SK-N-SH (cell line): Measurements from ENCODE around the gene PHC2. TPM values are rescaled to one million over a fixed set of nuclear protein-coding genes. Genes with fewer than 3 reads are reported as not detected.
A peak's percentile ranks its signal among the peaks of the same experiment; 100 is the strongest.

Source experiments
- CTCF ChIA-PET: fragments of 300-600, 350-600 bp; formaldehyde crosslinking; extraction: SDS; loops from one replicate; lab custom pipeline; 2021; lab: Yijun Ruan, JAX
- POLR2A ChIA-PET: fragments of 350-600 bp; sonication (Branson Sonifier 250); formaldehyde crosslinking; extraction: SDS; loops from one replicate; lab custom pipeline; 2020; ENCODE audit warnings: antibody characterized with exemption, inconsistent platforms; lab: Yijun Ruan, JAX
- DNase-seq: peaks from one replicate; pipeline ENCODE4 v3.0.0; 2012
- H2AFZ ChIP-seq: fragments of 200-600 bp; sonication (generic); 2 replicates; pipeline ENCODE4 v1.8.1; 2016; ENCODE audit warnings: antibody characterized with exemption, mild to moderate bottlenecking, low read depth
- H3F3A ChIP-seq: fragments of 200-600 bp; sonication (generic); replicated peaks from 2 replicates; pipeline ENCODE3; 2016; ENCODE audit warnings: antibody characterized with exemption, mild to moderate bottlenecking; ENCODE audit not compliant: insufficient read depth
- H3K27ac ChIP-seq, 2 experiments: fragments of 200-500 bp in 1 of 2; fragments of 200-600 bp in 1 of 2; sonication (Bioruptor generic) in 1 of 2; sonication (generic), shearing (Covaris generic) in 1 of 2; 2 replicates each; pipeline versions ENCODE4 v1.5.1 to v1.6.1; 2014 to 2016; ENCODE audit warnings: low read depth in 2 of 2, inconsistent platforms in 1 of 2, low read length in 1 of 2, mild to moderate bottlenecking in 1 of 2, mixed read lengths in 1 of 2
- H3K27me3 ChIP-seq: fragments of 200-600 bp; sonication (generic), shearing (Covaris generic); 2 replicates; pipeline ENCODE4 v1.6.1; 2016; ENCODE audit warnings: mixed run types; ENCODE audit not compliant: insufficient read depth
- H3K36me3 ChIP-seq, 2 experiments: fragments of 200-500 bp in 1 of 2; fragments of 200-600 bp in 1 of 2; sonication (Bioruptor generic) in 1 of 2; sonication (generic) in 1 of 2; replicated peaks in 1 of 2; 2 replicates each; pipeline versions ENCODE3 to v1.5.1; 2014 to 2016; ENCODE audit warnings: low read length in 1 of 2, mild to moderate bottlenecking in 1 of 2; ENCODE audit not compliant: insufficient read depth in 2 of 2, control insufficient read depth in 1 of 2
- H3K4me1 ChIP-seq, 2 experiments: fragments of 200-500 bp in 1 of 2; fragments of 200-600 bp in 1 of 2; sonication (Bioruptor generic) in 1 of 2; sonication (generic), shearing (Covaris generic) in 1 of 2; 2 replicates each; pipeline versions ENCODE4 v1.5.1 to v1.6.1; 2014 to 2016; ENCODE audit warnings: low read depth in 1 of 2, low read length in 1 of 2, mixed run types in 1 of 2; ENCODE audit not compliant: insufficient read depth in 2 of 2, control insufficient read depth in 1 of 2
- H3K4me2 ChIP-seq: fragments of 200-600 bp; sonication (generic), shearing (Covaris generic); 2 replicates; pipeline ENCODE4 v1.6.1; 2017; ENCODE audit warnings: mixed run types
- H3K4me3 ChIP-seq, 2 experiments: fragments of 200-500 bp in 1 of 2; fragments of 200-600 bp in 1 of 2; sonication (Bioruptor generic) in 1 of 2; sonication (generic), shearing (Covaris generic) in 1 of 2; 2 replicates each; pipeline versions ENCODE4 v1.5.1 to v1.8.1; 2014 to 2016; ENCODE audit warnings: low read depth in 2 of 2, inconsistent platforms in 1 of 2, low read length in 1 of 2, mild to moderate bottlenecking in 1 of 2, mixed read lengths in 1 of 2, moderate library complexity in 1 of 2
- H3K79me2 ChIP-seq: fragments of 200-600 bp; sonication (generic); 2 replicates; pipeline ENCODE4 v1.8.1; 2017; ENCODE audit warnings: mild to moderate bottlenecking; ENCODE audit not compliant: insufficient read depth
- H3K9ac ChIP-seq: fragments of 200-600 bp; sonication (generic); 2 replicates; pipeline ENCODE4 v1.6.1; 2017; ENCODE audit warnings: mixed run types
- H3K9me2 ChIP-seq: fragments of 200-600 bp; sonication (generic); 2 replicates; pipeline ENCODE4 v1.6.1; 2017; ENCODE audit warnings: mixed run types
- H3K9me3 ChIP-seq: fragments of 200-600 bp; sonication (generic); 2 replicates; pipeline ENCODE4 v1.6.1; 2017; ENCODE audit warnings: mixed run types, mild to moderate bottlenecking, moderate library complexity
- H4K20me1 ChIP-seq: fragments of 200-600 bp; sonication (generic); 2 replicates; pipeline ENCODE4 v1.6.1; 2017; ENCODE audit warnings: mild to moderate bottlenecking, mixed run types; ENCODE audit not compliant: insufficient read depth
- ELF1 ChIP-seq: IDR thresholded peaks from 2 replicates; pipeline ENCODE4 v1.4.0; 2012
- EZH2phosphoT487 ChIP-seq: fragments of 200-600 bp; sonication (generic); IDR thresholded peaks from 2 replicates; pipeline ENCODE4 v1.6.1; 2017; ENCODE audit warnings: low read depth, mixed run types, mild to moderate bottlenecking, antibody characterized with exemption, moderate library complexity, borderline replicate concordance
- FOSL2 ChIP-seq: IDR thresholded peaks from 2 replicates; pipeline ENCODE4 v1.4.0; 2012; ENCODE audit warnings: low read depth, mild to moderate bottlenecking, moderate library complexity, borderline replicate concordance
- FOXM1 ChIP-seq: IDR thresholded peaks from 2 replicates; pipeline ENCODE4 v1.4.0; 2012; ENCODE audit warnings: low read depth, mild to moderate bottlenecking
- GABPA ChIP-seq: IDR thresholded peaks from 2 replicates; pipeline ENCODE4 v1.4.0; 2012; ENCODE audit warnings: low read depth, mild to moderate bottlenecking
- GATA2 ChIP-seq: sonication (generic); formaldehyde crosslinking; IDR thresholded peaks from 2 replicates; pipeline ENCODE4 v1.5.0; 2020; ENCODE audit warnings: mild to moderate bottlenecking, missing genetic modification reagents
- JUND ChIP-seq: IDR thresholded peaks from 2 replicates; pipeline ENCODE4 v1.4.0; 2012
- MEF2A ChIP-seq: IDR thresholded peaks from 2 replicates; pipeline ENCODE4 v1.4.0; 2012; ENCODE audit warnings: low read depth, borderline replicate concordance
- NFIC ChIP-seq: IDR thresholded peaks from 2 replicates; pipeline ENCODE4 v1.4.0; 2012; ENCODE audit warnings: borderline replicate concordance
- NRF1 ChIP-seq: IDR thresholded peaks from 2 replicates; pipeline ENCODE4 v1.6.1; 2012; ENCODE audit warnings: low read depth, mild to moderate bottlenecking, low read length
- POLR2AphosphoS5 ChIP-seq: IDR thresholded peaks from 2 replicates; pipeline ENCODE4 v1.6.1; 2012; ENCODE audit warnings: low read depth, low read length
- RAD21 ChIP-seq: IDR thresholded peaks from 2 replicates; pipeline ENCODE4 v1.6.1; 2012; ENCODE audit warnings: mild to moderate bottlenecking, low read length
- RCOR1 ChIP-seq: fragments of 150-350 bp; IDR thresholded peaks from 2 replicates; pipeline ENCODE4 v1.6.1; 2017; ENCODE audit warnings: antibody characterized with exemption, low read length
- RFX5 ChIP-seq: IDR thresholded peaks from 2 replicates; pipeline ENCODE4 v1.6.1; 2012; ENCODE audit warnings: mild to moderate bottlenecking, improper control_type of control experiment, low read length
- SIN3A ChIP-seq: IDR thresholded peaks from 2 replicates; pipeline ENCODE4 v1.6.1; 2012; ENCODE audit warnings: low read depth, mild to moderate bottlenecking, low read length, moderate library complexity, borderline replicate concordance
- SMC3 ChIP-seq: IDR thresholded peaks from 2 replicates; pipeline ENCODE4 v1.6.1; 2012; ENCODE audit warnings: low read depth, low read length, improper control_type of control experiment
- TAF1 ChIP-seq: IDR thresholded peaks from 2 replicates; pipeline ENCODE4 v1.6.1; 2012; ENCODE audit warnings: low read depth, mild to moderate bottlenecking, low read length, moderate library complexity, borderline replicate concordance
- TCF12 ChIP-seq: IDR thresholded peaks from 2 replicates; pipeline ENCODE4 v1.4.0; 2012
- WGBS: methylation state at CpG from one replicate; pipeline ENCODE4 v1.1.6; 2017; ENCODE audit warnings: low lambda C conversion rate; 5-methylcytosine and 5-hydroxymethylcytosine counted together
- polyA plus RNA-seq, 3 experiments: library from polyadenylated mRNA; depleted of rRNA; stranded (reverse); fragments of >200 nt; gene quantifications; 2 replicates each; pipeline ENCODE4 v1.2.3, GENCODE V29; 2012
- TF ChIP-seq, protein P1 (sequence below): fragments of 200-600 bp; sonication (generic); IDR thresholded peaks from 2 replicates; pipeline ENCODE4 v1.6.1; 2017; ENCODE audit warnings: antibody characterized with exemption, mild to moderate bottlenecking, moderate library complexity
- TF ChIP-seq, protein P2 (sequence below): IDR thresholded peaks from 2 replicates; pipeline ENCODE4 v1.4.0; 2012; ENCODE audit warnings: low read depth, borderline replicate concordance
- TF ChIP-seq, protein P3 (sequence below): IDR thresholded peaks from 2 replicates; pipeline ENCODE4; 2012
- TF ChIP-seq, protein P4 (sequence below): IDR thresholded peaks from 2 replicates; pipeline ENCODE4 v1.4.0; 2012; ENCODE audit warnings: low read depth, borderline replicate concordance

The PHC2 gene
- polyA plus RNA-seq, 1 of the 3 experiments (the other 2 are of a cell fraction), result 98.7 TPM

DNA sequence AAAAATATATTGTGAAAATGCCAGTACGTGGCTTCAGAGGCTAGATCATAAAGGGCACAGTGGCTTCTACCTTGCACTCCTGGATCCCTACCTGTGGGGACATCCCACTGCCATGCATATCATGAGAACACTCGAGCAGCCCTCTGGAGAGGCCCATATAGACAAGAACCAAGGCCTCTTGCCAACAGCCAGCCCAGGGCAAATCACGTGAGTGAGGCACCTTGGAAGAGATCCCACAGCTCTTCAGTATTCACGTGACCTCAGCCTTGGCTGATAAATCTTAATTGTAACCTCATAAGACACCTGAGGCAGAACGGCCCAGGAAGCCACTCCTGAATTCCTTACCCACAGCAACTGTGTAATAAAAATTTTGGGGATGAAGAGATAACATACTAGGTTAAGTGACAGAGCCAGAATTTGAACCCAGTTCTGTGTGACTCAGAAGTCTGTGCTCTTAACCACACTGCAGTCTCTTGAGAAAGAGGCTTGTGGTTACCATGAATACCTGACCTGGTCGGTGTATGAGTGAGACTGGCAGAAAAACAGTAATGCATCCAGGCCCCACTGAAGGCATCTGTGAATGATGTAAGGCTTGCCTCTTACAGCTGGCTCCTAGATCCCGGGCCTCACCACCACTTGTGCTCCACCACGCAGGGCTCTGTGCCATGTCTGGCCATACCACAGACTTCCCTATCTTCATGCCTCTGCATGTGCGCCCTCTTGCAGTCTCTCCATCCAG, 103.1 kb downstream of the PHC2 start (continued):
- TF ChIP-seq, protein P1, sequence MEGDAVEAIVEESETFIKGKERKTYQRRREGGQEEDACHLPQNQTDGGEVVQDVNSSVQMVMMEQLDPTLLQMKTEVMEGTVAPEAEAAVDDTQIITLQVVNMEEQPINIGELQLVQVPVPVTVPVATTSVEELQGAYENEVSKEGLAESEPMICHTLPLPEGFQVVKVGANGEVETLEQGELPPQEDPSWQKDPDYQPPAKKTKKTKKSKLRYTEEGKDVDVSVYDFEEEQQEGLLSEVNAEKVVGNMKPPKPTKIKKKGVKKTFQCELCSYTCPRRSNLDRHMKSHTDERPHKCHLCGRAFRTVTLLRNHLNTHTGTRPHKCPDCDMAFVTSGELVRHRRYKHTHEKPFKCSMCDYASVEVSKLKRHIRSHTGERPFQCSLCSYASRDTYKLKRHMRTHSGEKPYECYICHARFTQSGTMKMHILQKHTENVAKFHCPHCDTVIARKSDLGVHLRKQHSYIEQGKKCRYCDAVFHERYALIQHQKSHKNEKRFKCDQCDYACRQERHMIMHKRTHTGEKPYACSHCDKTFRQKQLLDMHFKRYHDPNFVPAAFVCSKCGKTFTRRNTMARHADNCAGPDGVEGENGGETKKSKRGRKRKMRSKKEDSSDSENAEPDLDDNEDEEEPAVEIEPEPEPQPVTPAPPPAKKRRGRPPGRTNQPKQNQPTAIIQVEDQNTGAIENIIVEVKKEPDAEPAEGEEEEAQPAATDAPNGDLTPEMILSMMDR, result 0 out of 2 replicates have a peak, but pooled peaks have one; percentile 8
- TF ChIP-seq NRF1, result no peak
- TF ChIP-seq RAD21, result no peak
- TF ChIP-seq, protein P2, sequence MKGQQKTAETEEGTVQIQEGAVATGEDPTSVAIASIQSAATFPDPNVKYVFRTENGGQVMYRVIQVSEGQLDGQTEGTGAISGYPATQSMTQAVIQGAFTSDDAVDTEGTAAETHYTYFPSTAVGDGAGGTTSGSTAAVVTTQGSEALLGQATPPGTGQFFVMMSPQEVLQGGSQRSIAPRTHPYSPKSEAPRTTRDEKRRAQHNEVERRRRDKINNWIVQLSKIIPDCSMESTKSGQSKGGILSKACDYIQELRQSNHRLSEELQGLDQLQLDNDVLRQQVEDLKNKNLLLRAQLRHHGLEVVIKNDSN, result 0 out of 2 replicates have a peak, but pooled peaks have one; percentile 43
- peak; percentile 29 for TF ChIP-seq POLR2AphosphoS5
- TF ChIP-seq FOSL2, result peak; percentile 55; the same call in 1 of the 2 replicates
- TF ChIP-seq, protein P3, sequence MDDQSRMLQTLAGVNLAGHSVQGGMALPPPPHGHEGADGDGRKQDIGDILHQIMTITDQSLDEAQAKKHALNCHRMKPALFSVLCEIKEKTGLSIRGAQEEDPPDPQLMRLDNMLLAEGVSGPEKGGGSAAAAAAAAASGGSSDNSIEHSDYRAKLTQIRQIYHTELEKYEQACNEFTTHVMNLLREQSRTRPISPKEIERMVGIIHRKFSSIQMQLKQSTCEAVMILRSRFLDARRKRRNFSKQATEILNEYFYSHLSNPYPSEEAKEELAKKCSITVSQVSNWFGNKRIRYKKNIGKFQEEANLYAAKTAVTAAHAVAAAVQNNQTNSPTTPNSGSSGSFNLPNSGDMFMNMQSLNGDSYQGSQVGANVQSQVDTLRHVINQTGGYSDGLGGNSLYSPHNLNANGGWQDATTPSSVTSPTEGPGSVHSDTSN, result peak; percentile 37; the same call in 1 of the 2 replicates
- TF ChIP-seq GABPA, result no peak
- TF ChIP-seq MEF2A, result no peak
- peak; percentile 51 for TF ChIP-seq NFIC
- no peak for TF ChIP-seq ELF1
- TF ChIP-seq JUND, result peak; percentile 42
- TF ChIP-seq, protein P4, sequence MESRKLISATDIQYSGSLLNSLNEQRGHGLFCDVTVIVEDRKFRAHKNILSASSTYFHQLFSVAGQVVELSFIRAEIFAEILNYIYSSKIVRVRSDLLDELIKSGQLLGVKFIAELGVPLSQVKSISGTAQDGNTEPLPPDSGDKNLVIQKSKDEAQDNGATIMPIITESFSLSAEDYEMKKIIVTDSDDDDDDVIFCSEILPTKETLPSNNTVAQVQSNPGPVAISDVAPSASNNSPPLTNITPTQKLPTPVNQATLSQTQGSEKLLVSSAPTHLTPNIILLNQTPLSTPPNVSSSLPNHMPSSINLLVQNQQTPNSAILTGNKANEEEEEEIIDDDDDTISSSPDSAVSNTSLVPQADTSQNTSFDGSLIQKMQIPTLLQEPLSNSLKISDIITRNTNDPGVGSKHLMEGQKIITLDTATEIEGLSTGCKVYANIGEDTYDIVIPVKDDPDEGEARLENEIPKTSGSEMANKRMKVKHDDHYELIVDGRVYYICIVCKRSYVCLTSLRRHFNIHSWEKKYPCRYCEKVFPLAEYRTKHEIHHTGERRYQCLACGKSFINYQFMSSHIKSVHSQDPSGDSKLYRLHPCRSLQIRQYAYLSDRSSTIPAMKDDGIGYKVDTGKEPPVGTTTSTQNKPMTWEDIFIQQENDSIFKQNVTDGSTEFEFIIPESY, result no peak
- no peak for TF ChIP-seq RCOR1
- TF ChIP-seq, all 33 proteins: peak for 13

DNA sequence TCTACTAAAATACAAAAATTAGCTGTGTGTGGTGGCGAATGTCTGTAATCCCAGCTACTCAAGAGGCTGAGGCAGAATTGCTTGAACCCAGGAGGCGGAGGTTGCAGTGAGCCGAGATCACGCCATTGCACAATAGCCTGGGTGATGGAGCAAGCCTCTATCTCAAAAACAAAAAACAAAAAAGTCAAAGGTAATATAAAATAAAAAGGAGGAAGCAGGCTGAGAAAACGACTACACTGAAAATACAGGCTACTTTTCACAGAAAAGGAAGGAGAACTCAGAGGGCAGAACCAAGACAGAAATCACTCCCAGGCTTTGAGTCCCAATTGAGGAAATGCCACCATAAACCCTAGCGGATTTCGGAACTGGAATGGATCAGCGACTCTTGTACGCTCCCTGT, 104.1 kb downstream of the PHC2 start:
- TF ChIP-seq TAF1 (no peak), FOXM1 (no peak), SMC3 (no peak), EZH2phosphoT487 (no peak), SIN3A (no peak), RFX5 (no peak), GATA2 (CRISPR knock-in tag) (no peak), TCF12 (no peak), NRF1 (no peak)
- TF ChIP-seq, all 33 proteins: peak for 0
- Histone ChIP-seq H3K27me3 (no peaks in the 10 kb centered on the region), H3F3A (peaks cover 49% of the 10 kb centered on the region), H4K20me1 (peaks cover 81% of the 10 kb centered on the region), H3K4me3 (no peak overlapping the region), H3K4me1 (peaks cover 2 to 12% of the 10 kb centered on the region in 2 experiments; a peak in 3 of 4 replicates), H2AFZ (no peak overlapping the region), H3K9me2 (no peaks in the 10 kb centered on the region), H3K9ac (no peak overlapping the region), H3K9me3 (no peaks in the 10 kb centered on the region), H3K79me2 (peaks cover 43% of the 10 kb centered on the region), H3K4me2 (no peak overlapping the region), H3K36me3 (peaks cover 90 to 91% of the 10 kb centered on the region in 2 experiments), H3K27ac (peak overlapping the region in 1 of 2 experiments; percentile 53; a peak in 1 of 4 replicates)
- WGBS, result 90% methylated on average over 9 of the region's 9 CpGs
- ChIA-PET CTCF (interaction anchor here (1.0 to 2.3 kb wide), 2 partner anchors 28 to 31 kb away, joined by 4 to 7 read pairs; no protein-coding TSS in a partner anchor), POLR2A (no interaction called here)
- no peak for DNase-seq
